Loucy (cell line): Measurements from ENCODE around the gene TM9SF2.

ENCODE experiments used
- H2AFZ ChIP-seq: fragments of 200-600 bp; sonication (generic); 2 replicates; pipeline ENCODE4 v1.6.0; 2016; ENCODE audit warnings: antibody characterized with exemption, mild to moderate bottlenecking, low read length, moderate library complexity
- H3F3A ChIP-seq: fragments of 200-600 bp; 2 replicates; pipeline ENCODE4 v1.6.0; 2016; ENCODE audit warnings: antibody characterized with exemption, low read depth, mild to moderate bottlenecking
- H3K27me3 ChIP-seq: fragments of 200-600 bp; sonication (generic); 2 replicates; pipeline ENCODE4 v1.6.1; 2014; ENCODE audit warnings: low read length, mild to moderate bottlenecking; ENCODE audit not compliant: insufficient read depth, poor library complexity, severe bottlenecking
- H3K36me3 ChIP-seq: fragments of 200-600 bp; sonication (generic); 2 replicates; pipeline ENCODE4 v1.6.1; 2016; ENCODE audit warnings: low read length; ENCODE audit not compliant: insufficient read depth
- H3K4me1 ChIP-seq: fragments of 200-600 bp; sonication (generic); 2 replicates; pipeline ENCODE4 v1.5.1; 2014; ENCODE audit warnings: low read length, mild to moderate bottlenecking; ENCODE audit not compliant: insufficient read depth, poor library complexity, severe bottlenecking
- H3K4me2 ChIP-seq: fragments of 200-600 bp; sonication (generic); 2 replicates; pipeline ENCODE4 v1.6.0; 2014; ENCODE audit warnings: antibody characterized with exemption, low read length, low read depth, mild to moderate bottlenecking; ENCODE audit not compliant: poor library complexity, severe bottlenecking
- H3K4me3 ChIP-seq: fragments of 200-600 bp; sonication (generic); 2 replicates; pipeline ENCODE4 v1.5.1; 2014; ENCODE audit warnings: low read length, mild to moderate bottlenecking, mixed read lengths; ENCODE audit not compliant: poor library complexity, severe bottlenecking
- H3K79me2 ChIP-seq: fragments of 200-600 bp; sonication (generic); 2 replicates; pipeline ENCODE4 v1.6.1; 2014; ENCODE audit warnings: low read length; ENCODE audit not compliant: insufficient read depth
- H3K9ac ChIP-seq: fragments of 200-600 bp; sonication (generic); 2 replicates; pipeline ENCODE4 v1.6.0; 2014; ENCODE audit warnings: mild to moderate bottlenecking, low read depth, low read length, moderate library complexity; ENCODE audit not compliant: poor library complexity, severe bottlenecking
- H3K9me2 ChIP-seq: fragments of 200-600 bp; sonication (generic); replicated peaks from 2 replicates; pipeline ENCODE4 v1.6.1; 2016; ENCODE audit warnings: low read depth, low read length, mixed read lengths
- H3K9me3 ChIP-seq: fragments of 200-600 bp; sonication (generic); 2 replicates; pipeline ENCODE4 v1.6.1; 2014; ENCODE audit warnings: mild to moderate bottlenecking, antibody characterized with exemption, low read length, low read depth; ENCODE audit not compliant: insufficient read depth
- H4K20me1 ChIP-seq: fragments of 200-600 bp; sonication (generic); 2 replicates; pipeline ENCODE4 v1.6.0; 2014; ENCODE audit warnings: antibody characterized with exemption, low read length, mild to moderate bottlenecking; ENCODE audit not compliant: insufficient read depth, poor library complexity, severe bottlenecking
- EZH2phosphoT487 ChIP-seq: fragments of 200-600 bp; IDR thresholded peaks from 2 replicates; pipeline ENCODE4 v1.6.1; 2018; ENCODE audit warnings: antibody characterized with exemption, mild to moderate bottlenecking, moderate library complexity, borderline replicate concordance
- TF ChIP-seq, protein P1 (sequence below): fragments of 200-600 bp; sonication (generic); conservative IDR thresholded peaks from 2 replicates; pipeline ENCODE4 v1.5.1; 2014; ENCODE audit warnings: mild to moderate bottlenecking, antibody characterized with exemption, low read length

The TM9SF2 gene

DNA sequence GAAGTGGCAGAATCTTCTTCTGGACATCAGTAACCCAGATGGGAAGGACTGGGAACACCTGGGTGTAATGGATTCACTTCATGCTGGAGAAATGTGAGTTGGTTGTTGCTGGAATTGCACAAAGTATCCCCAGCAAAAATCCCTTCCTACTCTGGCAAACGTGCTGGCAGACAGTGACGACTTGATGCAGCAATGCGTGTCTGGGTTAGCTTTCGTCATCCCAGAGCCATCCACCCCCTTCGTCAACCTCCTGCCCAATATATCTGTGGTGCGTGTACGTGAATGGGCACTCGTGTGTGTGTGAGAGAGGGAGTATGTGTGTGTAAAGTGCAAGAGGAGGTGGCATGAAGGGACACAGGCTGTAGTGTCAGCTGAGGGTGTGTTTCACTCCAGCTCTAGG is 70.9 kb downstream of the TM9SF2 start:
- no peak overlapping the region for H3K4me2 ChIP-seq
- H4K20me1 ChIP-seq, result no peaks in the 10 kb centered on the region
- no peak for TF ChIP-seq EZH2phosphoT487
- TF ChIP-seq, protein P1, sequence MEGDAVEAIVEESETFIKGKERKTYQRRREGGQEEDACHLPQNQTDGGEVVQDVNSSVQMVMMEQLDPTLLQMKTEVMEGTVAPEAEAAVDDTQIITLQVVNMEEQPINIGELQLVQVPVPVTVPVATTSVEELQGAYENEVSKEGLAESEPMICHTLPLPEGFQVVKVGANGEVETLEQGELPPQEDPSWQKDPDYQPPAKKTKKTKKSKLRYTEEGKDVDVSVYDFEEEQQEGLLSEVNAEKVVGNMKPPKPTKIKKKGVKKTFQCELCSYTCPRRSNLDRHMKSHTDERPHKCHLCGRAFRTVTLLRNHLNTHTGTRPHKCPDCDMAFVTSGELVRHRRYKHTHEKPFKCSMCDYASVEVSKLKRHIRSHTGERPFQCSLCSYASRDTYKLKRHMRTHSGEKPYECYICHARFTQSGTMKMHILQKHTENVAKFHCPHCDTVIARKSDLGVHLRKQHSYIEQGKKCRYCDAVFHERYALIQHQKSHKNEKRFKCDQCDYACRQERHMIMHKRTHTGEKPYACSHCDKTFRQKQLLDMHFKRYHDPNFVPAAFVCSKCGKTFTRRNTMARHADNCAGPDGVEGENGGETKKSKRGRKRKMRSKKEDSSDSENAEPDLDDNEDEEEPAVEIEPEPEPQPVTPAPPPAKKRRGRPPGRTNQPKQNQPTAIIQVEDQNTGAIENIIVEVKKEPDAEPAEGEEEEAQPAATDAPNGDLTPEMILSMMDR, result no peak
- H3K9me2 ChIP-seq, result no peaks in the 10 kb centered on the region
- no peaks in the 10 kb centered on the region for H3K79me2 ChIP-seq
- H3K9me3 ChIP-seq, result no peaks in the 10 kb centered on the region; the same call in 1 of the 2 replicates
- no peaks in the 10 kb centered on the region for H3K36me3 ChIP-seq
- no peaks in the 10 kb centered on the region for H3K4me1 ChIP-seq
- H3K9ac ChIP-seq, result no peak overlapping the region
- H3K27me3 ChIP-seq, result no peaks in the 10 kb centered on the region
- H3K4me3 ChIP-seq, result no peak overlapping the region
- H3F3A ChIP-seq, result no peaks in the 10 kb centered on the region
- no peak overlapping the region for H2AFZ ChIP-seq

DNA sequence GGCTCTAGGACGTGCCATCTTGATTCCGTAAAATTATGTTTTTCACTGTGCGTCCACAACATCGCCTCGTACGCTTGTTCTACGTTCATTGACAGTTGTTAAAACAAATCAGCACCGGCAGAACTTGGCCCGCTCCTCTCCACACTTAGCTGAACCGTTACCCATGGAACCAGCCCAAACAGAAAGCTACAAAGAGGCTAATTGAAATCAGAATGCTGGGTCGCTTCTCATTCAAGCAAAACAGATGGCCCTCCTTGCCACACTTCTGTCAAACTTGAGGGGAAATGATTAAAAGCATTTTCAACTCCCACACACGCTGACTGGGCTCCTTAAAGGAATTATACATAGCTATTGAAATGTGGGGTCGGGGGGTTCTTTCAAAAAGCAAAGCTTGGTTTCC is 71.6 kb downstream of the TM9SF2 start:
- H3K4me3 ChIP-seq, result no peak overlapping the region
- H3F3A ChIP-seq, result no peaks in the 10 kb centered on the region
- TF ChIP-seq, protein P1, result no peak
- TF ChIP-seq EZH2phosphoT487, result no peak
- no peak overlapping the region for H2AFZ ChIP-seq
- H3K9me2 ChIP-seq, result no peaks in the 10 kb centered on the region
- no peak overlapping the region for H3K9ac ChIP-seq
- H3K4me1 ChIP-seq, result no peaks in the 10 kb centered on the region
- no peak overlapping the region for H3K4me2 ChIP-seq
- no peaks in the 10 kb centered on the region; the same call in 1 of the 2 replicates for H3K9me3 ChIP-seq
- H3K36me3 ChIP-seq, result no peaks in the 10 kb centered on the region
- no peaks in the 10 kb centered on the region for H4K20me1 ChIP-seq
- no peaks in the 10 kb centered on the region for H3K79me2 ChIP-seq
- no peaks in the 10 kb centered on the region for H3K27me3 ChIP-seq

DNA sequence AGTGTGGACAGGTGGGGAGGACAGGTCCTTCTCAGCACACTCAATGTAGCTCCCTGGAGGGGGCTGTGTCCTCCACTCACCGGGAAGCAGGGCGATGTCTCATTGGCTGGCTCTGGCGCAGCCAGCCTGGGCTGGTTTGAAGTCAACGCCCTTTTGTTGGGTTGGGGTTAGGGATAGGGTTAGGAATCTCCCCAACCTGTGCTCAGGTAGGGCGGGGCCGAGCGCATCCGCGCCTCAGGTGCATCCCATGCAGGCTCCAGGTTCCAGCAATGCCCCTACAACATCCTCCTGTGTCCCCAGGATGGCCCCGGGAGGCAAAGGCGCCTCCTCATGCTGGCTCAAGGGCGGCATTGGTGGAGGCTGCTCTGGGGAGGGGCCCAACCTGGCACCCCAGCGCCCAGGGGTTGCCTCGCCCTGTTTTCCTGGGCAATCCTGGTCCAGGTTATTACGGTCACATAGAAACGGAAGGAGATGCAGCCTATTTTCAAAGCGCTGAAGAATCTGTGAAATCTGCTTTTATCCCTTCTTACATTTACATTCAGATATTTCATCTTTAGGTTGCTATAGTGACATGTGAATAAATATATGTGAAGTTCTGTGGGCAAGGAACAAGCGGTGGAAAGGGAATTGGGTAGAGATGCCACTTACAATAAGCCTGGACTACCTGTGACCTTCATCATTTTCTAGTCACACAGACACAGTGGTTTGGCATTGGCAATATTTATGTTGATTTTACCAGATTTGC is 74.3 kb downstream of the TM9SF2 start:
- Histone ChIP-seq H3F3A (no peaks in the 10 kb centered on the region), H3K4me1 (no peaks in the 10 kb centered on the region), H3K9me2 (no peaks in the 10 kb centered on the region), H2AFZ (no peak overlapping the region), H3K36me3 (no peaks in the 10 kb centered on the region), H3K9me3 (no peaks in the 10 kb centered on the region), H3K4me3 (no peak overlapping the region), H4K20me1 (no peaks in the 10 kb centered on the region), H3K27me3 (no peaks in the 10 kb centered on the region), H3K4me2 (no peak overlapping the region), H3K79me2 (no peaks in the 10 kb centered on the region), H3K9ac (no peak overlapping the region)
- TF ChIP-seq, protein P1, result no peak
- TF ChIP-seq EZH2phosphoT487, result no peak
